Measurements from ENCODE around the gene PPP1R11.

PPP1R11 gene

DNA sequence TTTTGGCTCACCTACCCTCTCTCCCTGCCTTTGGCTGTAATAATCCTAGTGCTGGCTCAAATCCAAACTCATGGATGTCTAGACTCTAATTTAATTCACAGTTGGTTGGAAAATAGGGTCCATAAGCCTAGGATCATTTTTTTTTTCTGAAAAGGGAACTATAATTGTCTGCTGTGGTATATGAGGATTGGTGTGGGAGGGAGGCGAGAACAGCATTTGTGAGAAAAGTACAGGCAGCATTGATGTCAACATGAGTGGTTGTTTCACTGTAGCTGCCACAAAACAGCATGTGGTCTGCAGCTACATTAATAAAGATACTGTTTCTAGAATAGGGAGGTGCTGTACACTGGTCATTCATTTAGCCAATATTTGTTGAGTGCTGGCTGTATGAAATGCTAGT, 24.5 kb upstream of the PPP1R11 start:
- TF ChIP-seq JUND (IDR thresholded peaks at IDR 0.05; ENCODE audit: low read depth): no peak
- in situ Hi-C loops (cut with HindIII; ENCODE audit: low pct_unique_long_range_greater_than_20kb, low sequenced_read_pairs): no loop called here
- no peak for DNase-seq (ENCODE audit: low read depth in 1 of 2, low spot score in 1 of 2)

DNA sequence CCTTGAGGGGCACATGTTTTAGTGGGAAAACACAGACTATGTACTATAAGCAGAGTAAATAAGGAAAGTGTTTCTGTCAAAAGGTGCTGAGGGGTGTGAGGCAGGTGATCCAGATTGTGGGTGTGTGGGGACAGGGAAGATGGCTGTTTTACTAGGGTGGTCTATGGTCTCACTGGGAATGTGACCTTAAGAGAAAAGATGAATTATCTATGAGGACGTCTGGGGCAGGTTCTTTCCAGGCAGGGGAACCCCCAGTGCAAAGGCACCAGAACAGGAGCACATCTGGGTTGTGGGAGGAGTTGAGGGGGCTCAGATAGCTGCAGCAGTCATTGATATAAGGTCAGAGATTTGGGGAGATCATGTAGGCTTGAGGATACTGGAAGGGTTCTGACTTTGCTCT, 24.1 kb upstream of the PPP1R11 start:
- DNase-seq (ENCODE audit: low read depth in 1 of 2, low spot score in 1 of 2): no peak
- TF ChIP-seq JUND (IDR thresholded peaks at IDR 0.05; ENCODE audit: low read depth): no peak
- in situ Hi-C loops (cut with HindIII; ENCODE audit: low pct_unique_long_range_greater_than_20kb, low sequenced_read_pairs): no loop called here

DNA sequence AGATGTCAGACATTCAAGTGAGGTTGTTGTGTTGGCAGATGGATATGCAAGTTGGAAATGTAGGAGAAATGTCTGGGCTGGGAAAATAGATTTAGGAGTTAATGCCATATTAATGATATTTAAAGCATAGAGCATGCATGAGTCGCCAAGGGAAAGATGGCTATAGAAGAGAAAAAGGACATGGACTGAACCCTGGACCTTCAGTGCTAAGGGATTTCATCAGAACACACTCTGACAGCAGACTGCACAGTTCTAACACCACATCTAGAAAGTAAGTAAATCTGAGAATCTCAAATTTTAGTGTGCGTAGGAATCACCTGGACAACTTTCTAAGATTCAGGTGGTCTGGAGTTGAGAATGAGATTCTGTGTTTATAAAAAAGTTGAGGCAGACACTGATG, 23.3 kb upstream of the PPP1R11 start:
- in situ Hi-C loops (cut with HindIII; ENCODE audit: low pct_unique_long_range_greater_than_20kb, low sequenced_read_pairs): no loop called here
- no peak for DNase-seq (ENCODE audit: low read depth in 1 of 2, low spot score in 1 of 2)
- no peak for TF ChIP-seq JUND (IDR thresholded peaks at IDR 0.05; ENCODE audit: low read depth)

DNA sequence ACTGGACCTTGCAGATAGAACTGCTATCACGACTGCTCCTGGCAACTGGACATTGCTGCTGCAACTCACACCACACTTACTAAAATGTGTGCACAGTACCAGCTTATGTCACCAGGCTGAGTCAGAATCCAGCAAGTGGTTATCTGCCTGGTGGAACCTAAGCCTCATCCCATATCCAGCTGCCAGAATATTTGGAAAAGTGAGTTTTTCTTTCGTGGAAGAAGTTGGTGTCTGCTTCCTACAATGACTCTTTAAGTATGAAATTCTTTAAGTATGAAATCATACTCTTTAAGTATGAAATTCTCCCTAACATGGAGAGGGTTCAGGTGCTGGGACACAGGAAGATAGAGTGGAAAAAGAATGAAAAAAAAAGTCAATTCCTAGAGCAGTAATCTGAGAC, 22.4 kb upstream of the PPP1R11 start:
- DNase-seq (ENCODE audit: low read depth in 1 of 2, low spot score in 1 of 2): no peak
- no peak for TF ChIP-seq JUND (IDR thresholded peaks at IDR 0.05; ENCODE audit: low read depth)

DNA sequence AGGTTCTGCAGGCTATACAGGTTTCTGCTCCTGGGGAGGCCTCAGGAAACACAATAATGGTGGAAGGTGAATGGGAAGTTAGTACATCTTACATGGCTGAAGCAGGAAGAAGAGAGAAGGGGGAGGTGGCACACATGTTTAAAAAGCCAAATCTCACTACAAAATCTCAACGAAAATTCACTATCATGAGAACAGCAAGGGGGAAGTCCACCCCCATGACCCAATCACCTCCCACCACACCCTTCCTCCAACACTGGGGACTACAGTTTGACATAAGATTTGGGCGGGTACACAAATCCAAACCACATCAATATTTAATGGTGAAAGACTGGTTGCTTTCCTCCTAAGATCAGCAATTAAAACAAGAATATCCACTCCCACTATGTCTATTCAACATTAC, 19.8 kb upstream of the PPP1R11 start:
- in situ Hi-C loops (cut with HindIII; ENCODE audit: low pct_unique_long_range_greater_than_20kb, low sequenced_read_pairs): no loop called here
- no peak for DNase-seq (ENCODE audit: low read depth in 1 of 2, low spot score in 1 of 2)
- no peak for TF ChIP-seq JUND (IDR thresholded peaks at IDR 0.05; ENCODE audit: low read depth)

More for the DNA sequence above, 22.4 kb upstream of the PPP1R11 start:
- in situ Hi-C loops (cut with HindIII; ENCODE audit: low pct_unique_long_range_greater_than_20kb, low sequenced_read_pairs): no loop called here

DNA sequence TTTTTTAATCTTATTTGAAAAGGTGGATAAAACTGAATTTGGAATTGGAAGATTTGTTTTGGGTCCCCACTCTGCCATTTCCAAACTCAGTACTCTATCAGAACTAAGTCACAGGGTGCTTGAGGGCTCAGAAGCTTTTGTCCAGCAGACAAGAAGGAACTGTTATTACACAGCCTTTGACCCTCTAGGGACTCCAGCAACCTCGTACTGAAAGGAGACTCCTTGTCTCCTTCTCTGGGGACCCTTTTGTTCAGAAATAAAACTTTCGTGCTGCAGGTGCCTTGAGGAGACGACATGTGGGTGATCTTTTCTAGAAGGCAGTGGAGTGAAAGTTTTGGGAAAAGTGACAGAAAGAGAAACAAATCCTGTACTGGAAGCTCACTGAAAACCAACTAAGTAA, 13.3 kb upstream of the PPP1R11 start:
- no peak for DNase-seq (ENCODE audit: low read depth in 1 of 2, low spot score in 1 of 2)
- in situ Hi-C loops (cut with HindIII; ENCODE audit: low pct_unique_long_range_greater_than_20kb, low sequenced_read_pairs): no loop called here
- no peak for TF ChIP-seq JUND (IDR thresholded peaks at IDR 0.05; ENCODE audit: low read depth)

DNA sequence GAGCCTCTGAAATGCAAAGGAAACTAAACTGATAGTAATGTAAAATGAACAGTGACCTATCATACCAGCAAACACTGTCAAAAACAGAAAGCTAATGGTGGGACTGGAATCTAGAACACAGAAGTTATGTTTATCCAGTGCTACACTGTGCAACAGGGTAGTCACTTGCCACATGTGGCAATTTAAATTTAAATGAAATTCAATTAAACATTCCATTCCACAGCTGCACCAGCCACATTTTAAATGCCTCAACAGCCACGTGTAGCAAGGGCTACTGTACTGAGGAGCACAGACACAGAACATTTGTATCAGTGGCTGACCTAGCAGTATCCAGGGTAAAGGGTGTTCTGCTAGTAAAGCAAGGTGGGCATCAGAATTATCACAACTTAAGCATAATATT, 11.5 kb upstream of the PPP1R11 start:
- DNase-seq (ENCODE audit: low read depth in 1 of 2, low spot score in 1 of 2): no peak
- in situ Hi-C loops (cut with HindIII; ENCODE audit: low pct_unique_long_range_greater_than_20kb, low sequenced_read_pairs): no loop called here
- TF ChIP-seq JUND (IDR thresholded peaks at IDR 0.05; ENCODE audit: low read depth): no peak

DNA sequence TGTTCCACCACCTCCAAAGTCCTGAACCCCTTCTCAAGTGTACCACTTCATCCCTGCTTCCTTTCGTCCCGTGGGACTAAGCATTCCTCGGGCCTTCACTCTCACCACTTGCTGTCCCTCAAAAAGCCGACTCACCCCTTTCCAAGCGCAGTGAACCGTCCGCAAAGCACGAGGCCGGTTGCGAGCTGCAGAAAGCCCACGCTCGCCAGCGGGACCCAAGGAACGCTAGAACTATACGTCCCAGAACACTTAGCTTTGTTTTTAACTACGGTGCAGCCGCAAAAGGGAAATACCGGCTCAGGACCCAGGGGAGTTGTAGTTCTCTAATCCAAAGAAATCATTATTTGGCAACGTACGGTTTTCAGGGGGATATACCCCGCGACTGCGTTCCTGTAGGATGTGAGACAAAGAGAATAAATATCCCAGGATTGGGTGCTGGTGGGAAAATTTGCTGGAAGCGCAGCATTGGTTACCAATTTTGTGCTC, 6.3 kb upstream of the PPP1R11 start:
- DNase-seq (ENCODE audit: low read depth in 1 of 2, low spot score in 1 of 2): no peak
- TF ChIP-seq JUND (IDR thresholded peaks at IDR 0.05; ENCODE audit: low read depth): no peak
- in situ Hi-C loops (cut with HindIII; ENCODE audit: low pct_unique_long_range_greater_than_20kb, low sequenced_read_pairs): no loop called here

DNA sequence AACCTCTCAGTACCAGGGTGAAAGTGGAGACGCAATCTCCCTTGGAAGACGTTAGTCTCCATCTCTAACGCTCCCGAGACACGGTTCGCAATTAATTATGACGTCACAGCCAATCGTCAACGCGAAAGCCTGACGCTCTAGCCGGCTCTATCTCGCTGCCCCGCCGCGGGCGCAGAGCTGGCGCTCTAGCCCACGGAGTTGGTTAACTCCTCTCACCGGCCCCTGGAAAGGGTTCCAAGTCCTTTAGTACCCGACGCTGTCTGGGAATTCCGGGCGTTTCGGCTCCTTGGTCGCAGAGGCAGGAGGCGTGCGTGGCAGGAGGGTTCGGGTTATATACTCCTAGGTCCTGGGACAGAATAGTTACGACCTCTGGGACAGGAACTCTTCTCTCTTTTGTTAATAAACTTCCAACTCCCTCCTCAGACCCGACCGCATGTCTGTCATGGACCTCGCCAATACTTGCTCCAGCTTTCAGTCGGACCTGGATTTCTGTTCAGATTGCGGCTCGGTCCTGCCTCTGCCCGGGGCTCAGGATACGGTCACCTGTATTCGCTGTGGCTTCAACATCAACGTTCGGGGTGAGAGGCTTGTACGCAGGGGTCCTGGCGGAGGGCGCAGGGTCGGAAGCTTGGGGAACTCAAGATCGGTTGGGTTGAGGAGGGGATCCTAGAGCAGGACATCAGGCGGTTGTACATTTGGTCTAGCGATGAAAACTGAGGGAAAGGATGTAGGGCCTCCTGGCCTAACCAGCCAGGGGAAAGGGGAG, 5.7 kb upstream of the PPP1R11 start, which contains the start of gene POLR1H:
TSS of gene POLR1H (plus strand) at position 174 of the 766 bp plus-strand sequence. CDS start at position 434, 260 bp downstream.
- peak; percentile 81 to 98 for DNase-seq (ENCODE audit: low read depth in 1 of 2, low spot score in 1 of 2)
- no peak for TF ChIP-seq JUND (IDR thresholded peaks at IDR 0.05; ENCODE audit: low read depth)
- in situ Hi-C loops (cut with HindIII; ENCODE audit: low pct_unique_long_range_greater_than_20kb, low sequenced_read_pairs): no loop called here

DNA sequence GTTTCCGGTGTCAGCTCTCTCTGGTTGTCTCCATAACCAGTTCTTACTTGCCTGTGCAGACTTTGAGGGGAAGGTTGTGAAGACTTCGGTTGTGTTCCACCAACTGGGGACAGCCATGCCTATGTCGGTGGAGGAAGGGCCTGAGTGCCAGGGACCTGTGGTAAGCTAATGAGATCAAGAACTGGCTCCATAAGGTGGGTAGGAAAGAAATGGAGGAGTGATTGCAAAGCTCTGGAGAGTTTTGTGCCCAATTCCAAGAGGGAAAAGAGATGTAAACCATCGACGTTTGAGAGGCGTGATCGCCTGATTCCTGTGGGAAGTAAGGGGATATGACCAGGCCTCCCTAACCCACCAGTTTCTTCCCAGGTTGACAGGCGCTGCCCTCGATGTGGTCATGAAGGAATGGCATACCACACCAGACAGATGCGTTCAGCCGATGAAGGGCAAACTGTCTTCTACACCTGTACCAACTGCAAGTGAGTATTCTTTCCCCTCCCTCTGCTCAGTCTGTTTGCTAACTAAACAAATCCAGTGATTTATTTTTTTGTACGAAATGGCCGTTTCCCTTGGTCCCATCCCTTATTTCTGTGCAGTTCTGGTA, 5.0 kb upstream of the PPP1R11 start:
- DNase-seq (ENCODE audit: low read depth in 1 of 2, low spot score in 1 of 2): peak in 1 of 2 experiments; percentile 34
- in situ Hi-C loops (cut with HindIII; ENCODE audit: low pct_unique_long_range_greater_than_20kb, low sequenced_read_pairs): no loop called here
- TF ChIP-seq JUND (IDR thresholded peaks at IDR 0.05; ENCODE audit: low read depth): no peak

DNA sequence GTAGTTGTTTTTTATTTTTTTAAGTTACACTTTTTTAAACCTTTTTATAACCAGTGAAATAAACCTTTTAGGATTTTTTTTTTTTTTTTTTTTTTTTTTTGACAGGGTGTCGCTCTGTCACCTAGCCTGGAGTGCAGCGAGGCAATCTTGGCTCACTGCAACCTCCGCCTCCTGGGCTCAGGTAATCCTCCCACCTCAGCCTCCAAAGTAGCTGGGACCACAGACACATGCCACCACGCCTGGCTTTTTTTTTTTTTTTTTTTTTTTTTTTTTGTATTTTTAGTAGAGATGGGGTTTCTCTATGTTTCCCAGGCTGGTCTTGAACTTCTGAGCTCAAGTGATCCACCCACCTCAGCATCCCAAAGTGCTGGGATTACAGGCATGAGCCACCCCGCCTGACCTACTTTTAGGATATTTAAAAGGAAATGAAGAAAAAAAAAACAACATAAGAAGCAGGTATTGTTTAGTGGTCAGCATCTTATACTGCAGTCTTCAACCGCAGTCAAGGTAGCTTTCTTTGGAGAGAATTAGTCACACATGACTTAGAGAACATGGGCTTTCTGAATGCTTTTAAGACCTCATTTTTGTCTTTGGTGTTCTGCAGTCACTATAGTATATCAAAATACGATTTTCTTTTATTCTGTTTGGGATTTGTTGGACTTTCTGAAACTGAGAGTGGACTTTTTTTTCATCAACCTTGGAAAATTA, 4.4 kb upstream of the PPP1R11 start:
- TF ChIP-seq JUND (IDR thresholded peaks at IDR 0.05; ENCODE audit: low read depth): no peak
- no peak for DNase-seq (ENCODE audit: low read depth in 1 of 2, low spot score in 1 of 2)

DNA sequence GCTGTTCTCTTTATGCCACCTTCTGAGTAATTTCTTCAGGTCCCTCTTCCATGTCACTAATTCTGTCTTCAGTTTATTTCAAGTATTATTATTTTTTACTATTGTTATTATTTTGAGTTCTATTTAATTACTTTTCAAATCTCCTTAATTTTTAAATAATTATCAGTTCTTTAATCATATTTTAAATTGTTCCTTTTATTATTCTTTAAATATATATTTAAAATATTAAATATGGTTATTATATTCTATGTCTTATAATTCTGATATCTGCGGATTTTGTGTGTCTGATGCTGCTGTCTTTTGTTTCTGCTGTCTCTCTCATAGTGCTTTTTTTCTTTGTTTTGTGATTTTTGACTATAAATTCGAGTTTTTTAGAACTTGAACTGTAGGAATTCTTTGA, 3.7 kb upstream of the PPP1R11 start:
- DNase-seq (ENCODE audit: low read depth in 1 of 2, low spot score in 1 of 2): no peak
- in situ Hi-C loops (cut with HindIII; ENCODE audit: low pct_unique_long_range_greater_than_20kb, low sequenced_read_pairs): no loop called here
- TF ChIP-seq JUND (IDR thresholded peaks at IDR 0.05; ENCODE audit: low read depth): no peak

More for the DNA sequence above, 4.4 kb upstream of the PPP1R11 start:
- in situ Hi-C loops (cut with HindIII; ENCODE audit: low pct_unique_long_range_greater_than_20kb, low sequenced_read_pairs): no loop called here

DNA sequence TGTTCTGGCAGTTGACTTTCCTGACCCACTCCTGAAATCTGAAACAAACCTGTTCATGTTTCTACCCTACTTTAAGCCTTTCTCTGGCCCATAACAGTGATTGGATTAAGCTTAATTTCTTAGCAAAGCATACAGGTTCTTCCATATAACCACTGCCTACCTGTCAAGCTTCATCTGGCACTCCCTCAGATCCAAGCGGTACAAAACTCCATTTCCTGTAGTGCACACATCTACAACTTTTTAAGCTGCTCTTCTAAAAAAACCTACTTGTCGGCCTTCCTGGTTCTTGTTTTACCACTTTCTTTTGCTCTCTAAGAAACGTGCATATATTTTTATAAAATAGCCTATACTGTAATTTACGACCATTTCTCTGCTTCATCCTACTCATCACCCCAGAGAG, 916 bp upstream of the PPP1R11 start:
- TF ChIP-seq JUND (IDR thresholded peaks at IDR 0.05; ENCODE audit: low read depth): no peak
- no peak for DNase-seq (ENCODE audit: low read depth in 1 of 2, low spot score in 1 of 2)
- in situ Hi-C loops (cut with HindIII; ENCODE audit: low pct_unique_long_range_greater_than_20kb, low sequenced_read_pairs): no loop called here
